ENCODE measurements around the gene NCAM1.

DNA sequence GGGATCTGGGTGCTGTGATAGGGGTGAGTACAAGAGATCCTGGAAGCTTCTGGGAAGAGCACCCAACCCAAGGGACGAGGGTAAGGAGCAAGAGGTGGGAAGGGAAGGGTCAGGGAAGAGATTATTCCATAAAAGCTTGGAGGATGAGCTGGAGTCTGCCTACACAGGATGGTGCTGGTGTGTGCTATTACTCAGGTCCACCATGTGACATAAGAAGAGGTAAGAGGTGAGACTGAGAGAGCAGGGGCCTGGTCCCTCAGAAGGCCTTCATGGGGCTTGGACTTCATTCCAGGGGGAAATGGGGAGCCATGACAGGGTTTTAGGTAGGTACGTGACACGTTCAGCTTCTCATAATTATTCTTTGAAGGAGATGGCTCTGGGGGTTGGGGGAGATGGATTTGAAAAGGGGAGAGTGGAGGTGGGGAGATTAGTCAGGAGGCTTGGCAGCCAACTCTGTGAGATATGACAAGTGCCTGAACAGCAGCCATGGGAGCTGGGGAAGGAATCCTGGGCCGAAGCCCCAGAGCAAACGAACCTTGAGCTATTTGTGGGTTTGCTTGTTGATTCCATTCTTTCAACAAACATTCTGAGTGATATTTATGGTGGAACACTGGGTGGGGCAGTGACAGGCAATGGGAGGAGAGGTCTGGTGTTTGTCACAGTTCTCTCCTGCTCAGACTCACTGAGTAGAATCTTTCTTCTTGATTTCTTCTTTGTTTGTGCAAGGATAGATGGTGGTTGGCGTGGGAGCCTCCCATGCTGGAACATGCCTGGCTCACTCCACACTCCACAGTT, 11.2 kb upstream of the NCAM1 start:
- no peak for TF ChIP-seq EZH2 (IDR thresholded peaks at IDR 0.05; ENCODE audit: borderline replicate concordance, low read depth, low read length, severe bottlenecking)
- TF ChIP-seq, protein P1, sequence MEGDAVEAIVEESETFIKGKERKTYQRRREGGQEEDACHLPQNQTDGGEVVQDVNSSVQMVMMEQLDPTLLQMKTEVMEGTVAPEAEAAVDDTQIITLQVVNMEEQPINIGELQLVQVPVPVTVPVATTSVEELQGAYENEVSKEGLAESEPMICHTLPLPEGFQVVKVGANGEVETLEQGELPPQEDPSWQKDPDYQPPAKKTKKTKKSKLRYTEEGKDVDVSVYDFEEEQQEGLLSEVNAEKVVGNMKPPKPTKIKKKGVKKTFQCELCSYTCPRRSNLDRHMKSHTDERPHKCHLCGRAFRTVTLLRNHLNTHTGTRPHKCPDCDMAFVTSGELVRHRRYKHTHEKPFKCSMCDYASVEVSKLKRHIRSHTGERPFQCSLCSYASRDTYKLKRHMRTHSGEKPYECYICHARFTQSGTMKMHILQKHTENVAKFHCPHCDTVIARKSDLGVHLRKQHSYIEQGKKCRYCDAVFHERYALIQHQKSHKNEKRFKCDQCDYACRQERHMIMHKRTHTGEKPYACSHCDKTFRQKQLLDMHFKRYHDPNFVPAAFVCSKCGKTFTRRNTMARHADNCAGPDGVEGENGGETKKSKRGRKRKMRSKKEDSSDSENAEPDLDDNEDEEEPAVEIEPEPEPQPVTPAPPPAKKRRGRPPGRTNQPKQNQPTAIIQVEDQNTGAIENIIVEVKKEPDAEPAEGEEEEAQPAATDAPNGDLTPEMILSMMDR (IDR thresholded peaks at IDR 0.05; ENCODE audit: borderline replicate concordance, extremely low read depth, low read length, poor library complexity, severe bottlenecking) = no peak
